GM12878 (cell line): ENCODE data around the gene NME8. TPM values are rescaled to one million over a fixed set of nuclear protein-coding genes. Genes with fewer than 3 reads are reported as not detected.
A peak's percentile ranks its signal among the peaks of the same experiment; 100 is the strongest.

ENCODE experiments used
- BCL11A ChIP-seq: IDR thresholded peaks from 2 replicates; pipeline ENCODE4 v1.6.1; 2011; ENCODE audit warnings: low read depth, low read length
- CBX5 ChIP-seq: sonication (generic); IDR thresholded peaks from 2 replicates; pipeline ENCODE4 v1.6.1; 2016; ENCODE audit warnings: low read depth, moderate library complexity, mild to moderate bottlenecking, inconsistent platforms
- CEBPB ChIP-seq, 2 experiments: fragments of 150-350 bp in 1 of 2; IDR thresholded peaks; 2 replicates each; pipeline ENCODE4 v1.6.1; 2012 to 2014; ENCODE audit warnings: low read depth in 2 of 2, low read length in 2 of 2, borderline replicate concordance in 1 of 2, inconsistent platforms in 1 of 2
- EGR1 ChIP-seq, 2 experiments: IDR thresholded peaks; 1 replicate in 1 of 2; 2 replicates in 1 of 2; pipeline ENCODE4 v1.6.1; 2011 to 2012; ENCODE audit warnings: low read depth in 2 of 2, low read length in 2 of 2, borderline replicate concordance in 1 of 2, mild to moderate bottlenecking in 1 of 2, moderate library complexity in 1 of 2
- FOXK2 ChIP-seq: fragments of 450-650 bp; IDR thresholded peaks from 2 replicates; pipeline ENCODE4 v1.6.1; 2017; ENCODE audit warnings: mild to moderate bottlenecking, moderate library complexity
- FOXM1 ChIP-seq: IDR thresholded peaks from 2 replicates; pipeline ENCODE4 v1.6.1; 2012; ENCODE audit warnings: low read depth, mild to moderate bottlenecking, inconsistent platforms, low read length, moderate library complexity
- GABPA ChIP-seq: IDR thresholded peaks from 2 replicates; pipeline ENCODE4 v1.6.1; 2014; ENCODE audit warnings: antibody characterized with exemption, low read depth, mild to moderate bottlenecking, inconsistent platforms
- IKZF2 ChIP-seq, 2 experiments: fragments of 450-650 bp; IDR thresholded peaks; 2 replicates each; pipeline ENCODE4 v1.6.1; 2017; ENCODE audit warnings: mild to moderate bottlenecking in 2 of 2, moderate library complexity in 2 of 2
- KDM1A ChIP-seq: fragments of 200-600 bp; sonication (generic); IDR thresholded peaks from 2 replicates; pipeline ENCODE4 v1.6.1; 2016; ENCODE audit warnings: borderline replicate concordance
- LARP7 ChIP-seq: fragments of 450-650 bp; IDR thresholded peaks from 2 replicates; pipeline ENCODE4 v1.6.1; 2017; ENCODE audit warnings: mild to moderate bottlenecking
- MYC ChIP-seq: IDR thresholded peaks from 2 replicates; pipeline ENCODE4 v1.6.1; 2011; ENCODE audit warnings: mild to moderate bottlenecking, low read length, moderate library complexity, inconsistent platforms; ENCODE audit not compliant: insufficient read depth, insufficient replicate concordance, insufficient read length, severe bottlenecking
- NFYB ChIP-seq: IDR thresholded peaks from 2 replicates; pipeline ENCODE4 v1.6.1; 2011; ENCODE audit warnings: low read depth, mild to moderate bottlenecking, low read length, improper control_type of control experiment, moderate library complexity; ENCODE audit not compliant: insufficient read depth
- NR2F1 ChIP-seq: fragments of 450-650 bp; conservative IDR thresholded peaks from 2 replicates; pipeline ENCODE4 v1.6.1; 2017; ENCODE audit warnings: mild to moderate bottlenecking
- PAX5 ChIP-seq: IDR thresholded peaks from 2 replicates; pipeline ENCODE4 v1.6.1; 2011; ENCODE audit warnings: low read depth, low read length, borderline replicate concordance
- POU2F2 ChIP-seq: IDR thresholded peaks from 3 replicates; pipeline ENCODE4 v1.6.1; 2011; ENCODE audit warnings: low read depth, mild to moderate bottlenecking, low read length, borderline replicate concordance
- SIN3A ChIP-seq: IDR thresholded peaks from 2 replicates; pipeline ENCODE4 v1.6.1; 2012; ENCODE audit warnings: low read depth, low read length, improper control_type of control experiment
- SMAD5 ChIP-seq: IDR thresholded peaks from 2 replicates; pipeline ENCODE4 v1.6.1; 2016; ENCODE audit warnings: antibody characterized with exemption, low read depth
- SMC3 ChIP-seq: IDR thresholded peaks from 2 replicates; pipeline ENCODE4 v1.6.1; 2011; ENCODE audit warnings: low read length, improper control_type of control experiment, borderline replicate concordance
- SREBF2 ChIP-seq: IDR thresholded peaks from 2 replicates; pipeline ENCODE4 v1.6.1; 2012; ENCODE audit warnings: mild to moderate bottlenecking, low read length
- ZNF207 ChIP-seq: fragments of 450-650 bp; IDR thresholded peaks from 2 replicates; pipeline ENCODE4 v1.6.1; 2014; ENCODE audit warnings: antibody characterized with exemption, mild to moderate bottlenecking, borderline replicate concordance
- ZNF622 ChIP-seq: fragments of 450-650 bp; IDR thresholded peaks from 2 replicates; pipeline ENCODE4 v1.6.1; 2017; ENCODE audit warnings: mild to moderate bottlenecking, inconsistent platforms
- polyA plus RNA-seq, 11 experiments: library from polyadenylated mRNA; depleted of rRNA in 4 of 11; unstranded in 6 of 11; stranded (reverse) in 5 of 11; fragments of >200 nt; fragmentation: Nextera tagmentation in 4 of 11; fragmentation: Illumina TruSeq in 1 of 11; extraction: Ambion mirVana in 4 of 11; extraction: Trizol in 1 of 11; gene quantifications; 1 replicate in 1 of 11; 2 replicates in 10 of 11; pipeline versions ENCODE4 v1.2.1 to v1.2.3, GENCODE V29; 2011 to 2016; ENCODE audit warnings: inconsistent platforms in 2 of 11, missing spikeins in 2 of 11, low read depth in 1 of 11
- total RNA-seq, 4 experiments: library from RNA; depleted of rRNA in 3 of 4; stranded (reverse); fragments of >200 nt in 3 of 4; fragmentation: Illumina TruSeq in 1 of 4; extraction: Trizol in 1 of 4; gene quantifications; 2 replicates each; pipeline versions ENCODE4 v1.2.1 to v1.2.3, GENCODE V29; 2013 to 2021
- TF ChIP-seq, protein P1 (sequence below): fragments of 450-650 bp; IDR thresholded peaks from 2 replicates; pipeline ENCODE4 v1.6.1; 2017; ENCODE audit warnings: borderline replicate concordance
- TF ChIP-seq, protein P2 (sequence below): fragments of 450-650 bp; IDR thresholded peaks from 2 replicates; pipeline ENCODE4 v1.6.1; 2014; ENCODE audit warnings: mild to moderate bottlenecking
- TF ChIP-seq, protein P3 (sequence below): IDR thresholded peaks from 2 replicates; pipeline ENCODE4 v1.6.1; 2012; ENCODE audit warnings: low read depth, low read length, improper control_type of control experiment
- TF ChIP-seq, protein P4 (sequence below): IDR thresholded peaks from 2 replicates; pipeline ENCODE4 v1.6.1; 2012; ENCODE audit warnings: mild to moderate bottlenecking, low read depth, low read length

The NME8 gene
- total and polyA plus RNA-seq, 10 of the 15 experiments (the other 5 are each of a cell fraction or from before 2014, with no cell fraction given) = 0.03 to 3.5 (median 0.52) TPM; not detected in 2

DNA sequence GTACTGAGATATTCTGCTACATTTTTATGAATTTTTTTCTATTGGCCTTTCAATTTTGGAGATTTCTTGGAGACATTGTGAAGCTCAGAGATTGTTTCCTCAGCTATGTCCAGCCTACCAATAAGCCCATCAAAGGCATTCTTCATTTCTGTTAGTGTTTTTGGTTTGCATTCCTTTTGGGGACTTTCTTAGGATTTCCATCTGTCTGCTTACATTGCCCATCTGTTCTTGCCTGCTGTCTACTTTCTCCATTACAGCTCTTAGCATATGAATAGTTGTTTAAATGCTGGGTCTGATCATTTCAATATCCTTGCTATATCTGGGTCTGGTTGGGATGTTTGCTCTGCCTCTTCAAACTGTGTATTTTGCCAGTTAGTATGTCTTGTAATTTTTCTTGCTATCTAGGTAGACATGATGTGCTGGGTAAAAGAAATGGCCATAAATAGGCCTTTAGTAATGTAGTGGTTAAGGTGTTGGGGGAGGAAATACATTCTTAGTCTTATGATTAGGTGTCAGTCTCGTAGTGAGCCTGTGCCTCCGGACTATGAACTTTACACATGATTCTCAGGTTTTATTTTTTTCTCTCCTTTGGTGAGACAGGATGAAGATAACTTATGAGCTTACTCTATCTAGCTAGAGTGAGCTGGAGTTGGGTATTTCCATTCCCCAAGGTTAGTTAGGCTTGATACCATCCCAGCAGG, 32.6 kb upstream of the NME8 start (continued):
- TF ChIP-seq, protein P1, sequence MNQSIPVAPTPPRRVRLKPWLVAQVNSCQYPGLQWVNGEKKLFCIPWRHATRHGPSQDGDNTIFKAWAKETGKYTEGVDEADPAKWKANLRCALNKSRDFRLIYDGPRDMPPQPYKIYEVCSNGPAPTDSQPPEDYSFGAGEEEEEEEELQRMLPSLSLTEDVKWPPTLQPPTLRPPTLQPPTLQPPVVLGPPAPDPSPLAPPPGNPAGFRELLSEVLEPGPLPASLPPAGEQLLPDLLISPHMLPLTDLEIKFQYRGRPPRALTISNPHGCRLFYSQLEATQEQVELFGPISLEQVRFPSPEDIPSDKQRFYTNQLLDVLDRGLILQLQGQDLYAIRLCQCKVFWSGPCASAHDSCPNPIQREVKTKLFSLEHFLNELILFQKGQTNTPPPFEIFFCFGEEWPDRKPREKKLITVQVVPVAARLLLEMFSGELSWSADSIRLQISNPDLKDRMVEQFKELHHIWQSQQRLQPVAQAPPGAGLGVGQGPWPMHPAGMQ = no peak
- TF ChIP-seq NR2F1 (peak; percentile 65), GABPA (no peak), SMAD5 (no peak), KDM1A (no peak), LARP7 (no peak), FOXM1 (peak; percentile 67), BCL11A (peak; percentile 69; the same call in 1 of the 2 replicates), POU2F2 (peak; percentile 55; the same call in 1 of the 3 replicates), CEBPB (IDR thresholded peaks at IDR 0.05; ENCODE audit: borderline replicate concordance in 1 of 2, low read depth in 2 of 2, low read length in 2 of 2) (no peak), ZNF207 (no peak), EGR1 (IDR thresholded peaks at IDR 0.05; ENCODE audit: borderline replicate concordance in 1 of 2, low read depth in 2 of 2, low read length in 2 of 2) (no peak), PAX5 (no peak; the same call in 1 of the 2 replicates), NFYB (no peak), SMC3 (no peak), SREBF2 (no peak), ZNF622 (no peak), CBX5 (no peak), SIN3A (no peak), IKZF2 (IDR thresholded peaks at IDR 0.05) (peak; percentile 86 to 89), FOXK2 (no peak), MYC (no peak)
- TF ChIP-seq, protein P2, sequence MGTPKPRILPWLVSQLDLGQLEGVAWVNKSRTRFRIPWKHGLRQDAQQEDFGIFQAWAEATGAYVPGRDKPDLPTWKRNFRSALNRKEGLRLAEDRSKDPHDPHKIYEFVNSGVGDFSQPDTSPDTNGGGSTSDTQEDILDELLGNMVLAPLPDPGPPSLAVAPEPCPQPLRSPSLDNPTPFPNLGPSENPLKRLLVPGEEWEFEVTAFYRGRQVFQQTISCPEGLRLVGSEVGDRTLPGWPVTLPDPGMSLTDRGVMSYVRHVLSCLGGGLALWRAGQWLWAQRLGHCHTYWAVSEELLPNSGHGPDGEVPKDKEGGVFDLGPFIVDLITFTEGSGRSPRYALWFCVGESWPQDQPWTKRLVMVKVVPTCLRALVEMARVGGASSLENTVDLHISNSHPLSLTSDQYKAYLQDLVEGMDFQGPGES = no peak
- TF ChIP-seq, protein P3, sequence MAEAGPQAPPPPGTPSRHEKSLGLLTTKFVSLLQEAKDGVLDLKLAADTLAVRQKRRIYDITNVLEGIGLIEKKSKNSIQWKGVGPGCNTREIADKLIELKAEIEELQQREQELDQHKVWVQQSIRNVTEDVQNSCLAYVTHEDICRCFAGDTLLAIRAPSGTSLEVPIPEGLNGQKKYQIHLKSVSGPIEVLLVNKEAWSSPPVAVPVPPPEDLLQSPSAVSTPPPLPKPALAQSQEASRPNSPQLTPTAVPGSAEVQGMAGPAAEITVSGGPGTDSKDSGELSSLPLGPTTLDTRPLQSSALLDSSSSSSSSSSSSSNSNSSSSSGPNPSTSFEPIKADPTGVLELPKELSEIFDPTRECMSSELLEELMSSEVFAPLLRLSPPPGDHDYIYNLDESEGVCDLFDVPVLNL = no peak
- TF ChIP-seq, protein P4, sequence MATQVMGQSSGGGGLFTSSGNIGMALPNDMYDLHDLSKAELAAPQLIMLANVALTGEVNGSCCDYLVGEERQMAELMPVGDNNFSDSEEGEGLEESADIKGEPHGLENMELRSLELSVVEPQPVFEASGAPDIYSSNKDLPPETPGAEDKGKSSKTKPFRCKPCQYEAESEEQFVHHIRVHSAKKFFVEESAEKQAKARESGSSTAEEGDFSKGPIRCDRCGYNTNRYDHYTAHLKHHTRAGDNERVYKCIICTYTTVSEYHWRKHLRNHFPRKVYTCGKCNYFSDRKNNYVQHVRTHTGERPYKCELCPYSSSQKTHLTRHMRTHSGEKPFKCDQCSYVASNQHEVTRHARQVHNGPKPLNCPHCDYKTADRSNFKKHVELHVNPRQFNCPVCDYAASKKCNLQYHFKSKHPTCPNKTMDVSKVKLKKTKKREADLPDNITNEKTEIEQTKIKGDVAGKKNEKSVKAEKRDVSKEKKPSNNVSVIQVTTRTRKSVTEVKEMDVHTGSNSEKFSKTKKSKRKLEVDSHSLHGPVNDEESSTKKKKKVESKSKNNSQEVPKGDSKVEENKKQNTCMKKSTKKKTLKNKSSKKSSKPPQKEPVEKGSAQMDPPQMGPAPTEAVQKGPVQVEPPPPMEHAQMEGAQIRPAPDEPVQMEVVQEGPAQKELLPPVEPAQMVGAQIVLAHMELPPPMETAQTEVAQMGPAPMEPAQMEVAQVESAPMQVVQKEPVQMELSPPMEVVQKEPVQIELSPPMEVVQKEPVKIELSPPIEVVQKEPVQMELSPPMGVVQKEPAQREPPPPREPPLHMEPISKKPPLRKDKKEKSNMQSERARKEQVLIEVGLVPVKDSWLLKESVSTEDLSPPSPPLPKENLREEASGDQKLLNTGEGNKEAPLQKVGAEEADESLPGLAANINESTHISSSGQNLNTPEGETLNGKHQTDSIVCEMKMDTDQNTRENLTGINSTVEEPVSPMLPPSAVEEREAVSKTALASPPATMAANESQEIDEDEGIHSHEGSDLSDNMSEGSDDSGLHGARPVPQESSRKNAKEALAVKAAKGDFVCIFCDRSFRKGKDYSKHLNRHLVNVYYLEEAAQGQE = no peak
